NCI-H1694 treated with DMSO at 0.1 percent for 48 hours (cell line): ENCODE data around the gene PHACTR2.
"Not testable (repeated sequence)": the region's sequence is repeated elsewhere in the genome, so short reads cannot be mapped to it uniquely, and the experiment has no call there.

Experiments used
- DNase-seq: peaks from one replicate; lab custom pipeline; 2025; lab: John Stamatoyannopoulos, UW

Gene PHACTR2

GRCh38 chr6:143677891-143678791, at the start of gene PHACTR2:
Gene PHACTR2 (plus strand): TSS chr6:143677965. CDS start chr6:143678164, 199 bp downstream.
- DNase-seq, result no peak

- no peak for DNase-seq
These were observed 48.4 kb upstream of the PHACTR2 start for GRCh38 chr6:143629104-143630080.

DNA sequence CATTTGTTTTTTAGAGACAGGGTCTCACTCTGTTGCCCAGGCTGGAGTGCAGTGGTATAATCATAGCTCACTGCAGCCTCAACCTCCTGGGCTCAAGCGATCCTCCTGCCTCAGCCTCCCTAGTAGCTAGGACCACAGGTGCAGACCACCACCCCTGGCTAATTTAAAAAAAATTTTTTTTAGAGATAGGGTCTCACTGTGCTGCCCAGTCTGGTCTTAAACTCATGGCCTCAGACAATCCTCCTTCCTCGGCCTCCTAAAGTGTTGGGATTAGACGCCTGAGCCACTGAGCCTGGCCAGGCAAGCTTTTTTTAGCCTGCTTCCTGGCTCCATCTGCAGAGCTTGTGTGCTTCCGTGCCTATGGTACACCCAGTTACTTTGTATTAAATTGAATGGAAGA, 46.6 kb upstream of the PHACTR2 start:
- DNase-seq, result not testable (repeated sequence)

DNA sequence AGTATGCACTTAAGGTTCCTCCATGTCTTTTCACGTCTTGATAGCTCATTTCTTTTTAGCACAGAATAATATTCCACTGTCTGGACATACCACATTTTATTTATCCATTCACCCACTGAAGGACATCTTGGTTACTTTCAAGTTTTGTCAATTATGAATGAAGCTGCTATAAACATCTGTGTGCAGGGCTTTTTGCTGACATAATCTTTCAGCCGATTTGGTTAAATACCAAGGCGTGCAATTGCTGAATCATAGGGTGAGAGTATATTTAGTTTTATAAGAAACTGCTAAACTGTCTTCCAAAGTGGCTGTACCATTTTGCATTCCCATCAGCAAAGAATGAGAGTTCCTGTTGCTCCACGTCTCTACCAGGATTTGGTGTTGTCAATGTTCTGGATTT, 44.9 kb upstream of the PHACTR2 start:
- no peak for DNase-seq

- DNase-seq, result no peak
These were observed 43.3 kb upstream of the PHACTR2 start for GRCh38 chr6:143634486-143634885.

GRCh38 chr6:143637691-143638090, 40.1 kb upstream of the PHACTR2 start:
- DNase-seq, result no peak

DNA sequence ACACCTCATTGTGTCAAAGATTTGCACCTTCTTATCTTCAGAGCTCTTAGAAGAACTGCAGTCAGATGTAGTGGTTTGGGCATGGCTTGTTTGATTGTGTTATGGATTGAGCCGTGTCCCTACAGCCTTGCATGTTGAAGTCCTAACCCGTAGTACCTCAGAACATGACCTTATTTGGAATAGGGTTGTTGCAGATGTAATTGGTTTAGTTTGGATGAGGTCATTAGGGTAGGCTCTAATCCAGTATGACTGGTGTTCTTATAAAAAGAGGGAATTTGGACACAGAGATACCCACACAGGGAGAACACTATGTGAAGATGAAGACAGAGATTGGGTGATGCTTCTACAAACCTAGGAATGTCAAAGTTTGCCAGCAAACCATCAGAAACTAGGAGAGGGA, 35.4 kb upstream of the PHACTR2 start:
- DNase-seq, result no peak

DNA sequence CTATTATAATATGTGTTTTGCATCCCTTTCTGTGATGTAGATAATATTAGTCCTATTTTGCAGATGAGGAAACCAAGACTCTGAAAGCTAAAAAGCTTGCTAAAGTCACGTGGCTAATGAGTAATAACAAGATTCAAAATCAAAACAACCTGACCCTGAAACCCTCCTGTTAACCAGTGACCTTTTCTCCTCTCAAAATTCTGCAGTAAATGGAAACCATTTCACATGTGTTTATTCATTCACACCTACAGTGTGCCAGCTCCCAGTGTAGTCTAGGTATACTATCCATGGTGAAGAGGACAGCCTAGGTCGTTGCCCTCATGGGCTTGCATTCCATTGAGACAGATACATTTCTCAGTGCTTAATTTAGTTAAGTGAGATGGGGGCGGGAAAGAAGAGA, 30.6 kb upstream of the PHACTR2 start:
- DNase-seq, result no peak

- no peak for DNase-seq
These were observed 30.0 kb upstream of the PHACTR2 start for GRCh38 chr6:143647732-143648131.

GRCh38 chr6:143649319-143649718, 28.4 kb upstream of the PHACTR2 start:
- not testable (repeated sequence) for DNase-seq

GRCh38 chr6:143651328-143651727, 26.4 kb upstream of the PHACTR2 start:
- DNase-seq, result not testable (repeated sequence)

DNA sequence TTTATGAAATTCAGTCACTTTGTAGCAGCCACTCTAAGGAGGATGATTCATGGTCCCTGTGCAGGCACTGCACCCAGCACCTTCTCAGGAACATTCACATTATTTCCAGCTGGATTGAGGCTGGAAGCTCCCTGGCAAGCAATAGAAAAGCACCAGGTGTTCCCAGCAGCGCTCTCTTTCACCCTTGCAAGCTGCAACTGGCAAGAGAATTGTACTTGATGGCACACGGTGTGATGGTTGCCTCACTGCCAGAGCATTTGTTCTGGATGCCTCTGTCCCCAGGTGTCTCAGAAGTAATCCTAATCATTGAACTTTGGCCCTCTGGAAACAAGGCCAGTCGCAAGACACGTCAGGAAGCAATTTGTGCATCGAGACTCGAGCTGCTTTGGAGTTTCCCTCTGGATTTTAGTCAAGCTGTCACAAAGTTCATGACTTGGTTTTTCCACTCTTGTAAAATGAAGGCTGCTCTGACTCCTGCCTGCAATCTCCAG, 24.9 kb upstream of the PHACTR2 start:
- DNase-seq, result no peak

DNA sequence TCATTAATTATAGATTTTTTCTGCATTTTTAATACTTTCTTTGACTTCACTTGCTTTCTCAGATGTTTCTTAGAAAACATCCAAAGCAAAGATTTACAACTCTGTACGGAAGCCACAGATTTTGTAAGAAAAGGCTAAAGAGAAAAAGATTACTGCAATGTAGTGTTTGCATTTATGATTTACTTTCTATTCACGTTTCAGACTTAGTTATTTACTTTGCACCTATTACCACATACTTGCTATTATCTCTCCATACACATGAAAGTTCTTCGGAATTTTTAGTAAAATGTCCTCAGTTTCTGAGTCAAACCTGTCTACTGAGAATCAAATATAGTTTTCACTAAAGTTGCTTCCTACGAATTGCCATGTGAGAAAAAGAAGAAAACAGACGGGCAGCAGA, 22.2 kb upstream of the PHACTR2 start:
- no peak for DNase-seq

- DNase-seq, result no peak
These were observed 21.7 kb upstream of the PHACTR2 start for GRCh38 chr6:143656026-143656425.

GRCh38 chr6:143657809-143658208, 20.0 kb upstream of the PHACTR2 start:
- DNase-seq, result no peak

DNA sequence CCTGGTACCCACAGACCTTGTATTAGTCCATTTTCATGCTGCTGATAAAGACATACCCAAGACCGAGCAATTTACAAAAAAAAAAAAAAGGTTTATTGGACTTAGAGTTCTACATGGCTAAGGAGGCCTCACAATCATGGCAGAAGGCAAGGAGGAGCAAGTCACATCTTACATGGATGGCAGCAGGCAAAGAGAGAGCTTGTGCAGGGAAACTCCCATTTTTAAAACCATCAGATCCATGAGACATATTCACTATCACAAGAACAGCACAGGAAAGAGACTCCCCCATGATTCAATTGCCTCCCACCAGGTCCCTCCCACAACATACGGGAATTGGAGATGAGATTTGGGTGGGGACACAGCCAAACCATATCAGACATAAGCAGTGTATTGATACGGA, 17.6 kb upstream of the PHACTR2 start:
- not testable (repeated sequence) for DNase-seq

- DNase-seq, result no peak
These were observed 13.6 kb upstream of the PHACTR2 start for GRCh38 chr6:143664171-143664570.

GRCh38 chr6:143666007-143666406, 11.8 kb upstream of the PHACTR2 start:
- DNase-seq, result not testable (repeated sequence)

DNA sequence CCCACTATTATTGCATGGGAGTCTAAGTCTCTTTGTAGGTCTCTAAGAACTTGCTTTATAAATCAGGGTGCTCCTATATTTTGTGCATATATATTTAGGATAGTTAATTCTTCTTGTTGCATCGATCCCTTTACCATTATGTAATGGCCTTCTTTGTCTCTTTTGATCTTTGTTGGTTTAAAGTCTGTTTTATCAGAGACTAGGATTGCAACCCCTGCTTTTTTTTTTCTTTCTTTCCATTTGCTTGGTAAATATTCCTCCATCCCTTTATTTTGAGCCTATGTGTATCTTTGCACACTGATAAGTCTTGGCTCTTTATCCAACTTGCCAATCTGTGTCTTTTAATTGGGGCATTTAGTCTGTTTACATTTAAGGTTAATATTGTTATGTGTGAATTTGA, 8.3 kb upstream of the PHACTR2 start:
- not testable (repeated sequence) for DNase-seq

GRCh38 chr6:143673669-143674068, 4.1 kb upstream of the PHACTR2 start:
- DNase-seq, result no peak

GRCh38 chr6:143674483-143675381, 3.0 kb upstream of the PHACTR2 start:
- DNase-seq, result no peak
